ENCODE data around the gene ZDHHC14.

Gene ZDHHC14

DNA sequence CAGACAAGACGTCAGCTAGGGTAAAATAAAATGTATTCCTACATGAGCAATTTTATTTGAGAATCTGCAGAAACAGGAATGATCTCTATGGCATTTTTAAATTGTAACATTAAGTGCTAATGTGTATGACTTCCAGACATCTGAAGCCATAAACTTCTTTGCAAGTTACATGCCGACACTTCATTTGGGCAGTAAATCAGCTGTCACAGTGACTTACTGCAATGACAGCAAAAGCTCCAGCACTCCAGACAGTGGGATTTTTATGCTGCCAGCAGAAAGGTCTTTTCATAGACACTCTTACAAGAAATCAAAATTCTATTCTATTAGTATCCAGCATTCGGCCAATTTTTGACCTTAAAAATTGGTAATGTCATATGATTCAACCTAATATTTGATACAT lies 285.7 kb downstream of the ZDHHC14 start:
- no peak overlapping the region for H3K4me3 ChIP-seq (ENCODE audit: low read length)
- TF ChIP-seq, protein P1, sequence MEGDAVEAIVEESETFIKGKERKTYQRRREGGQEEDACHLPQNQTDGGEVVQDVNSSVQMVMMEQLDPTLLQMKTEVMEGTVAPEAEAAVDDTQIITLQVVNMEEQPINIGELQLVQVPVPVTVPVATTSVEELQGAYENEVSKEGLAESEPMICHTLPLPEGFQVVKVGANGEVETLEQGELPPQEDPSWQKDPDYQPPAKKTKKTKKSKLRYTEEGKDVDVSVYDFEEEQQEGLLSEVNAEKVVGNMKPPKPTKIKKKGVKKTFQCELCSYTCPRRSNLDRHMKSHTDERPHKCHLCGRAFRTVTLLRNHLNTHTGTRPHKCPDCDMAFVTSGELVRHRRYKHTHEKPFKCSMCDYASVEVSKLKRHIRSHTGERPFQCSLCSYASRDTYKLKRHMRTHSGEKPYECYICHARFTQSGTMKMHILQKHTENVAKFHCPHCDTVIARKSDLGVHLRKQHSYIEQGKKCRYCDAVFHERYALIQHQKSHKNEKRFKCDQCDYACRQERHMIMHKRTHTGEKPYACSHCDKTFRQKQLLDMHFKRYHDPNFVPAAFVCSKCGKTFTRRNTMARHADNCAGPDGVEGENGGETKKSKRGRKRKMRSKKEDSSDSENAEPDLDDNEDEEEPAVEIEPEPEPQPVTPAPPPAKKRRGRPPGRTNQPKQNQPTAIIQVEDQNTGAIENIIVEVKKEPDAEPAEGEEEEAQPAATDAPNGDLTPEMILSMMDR (conservative IDR thresholded peaks at IDR 0.05; ENCODE audit: low read depth, low read length): no peak
- no peak for DNase-seq (ENCODE audit: low read depth)

DNA sequence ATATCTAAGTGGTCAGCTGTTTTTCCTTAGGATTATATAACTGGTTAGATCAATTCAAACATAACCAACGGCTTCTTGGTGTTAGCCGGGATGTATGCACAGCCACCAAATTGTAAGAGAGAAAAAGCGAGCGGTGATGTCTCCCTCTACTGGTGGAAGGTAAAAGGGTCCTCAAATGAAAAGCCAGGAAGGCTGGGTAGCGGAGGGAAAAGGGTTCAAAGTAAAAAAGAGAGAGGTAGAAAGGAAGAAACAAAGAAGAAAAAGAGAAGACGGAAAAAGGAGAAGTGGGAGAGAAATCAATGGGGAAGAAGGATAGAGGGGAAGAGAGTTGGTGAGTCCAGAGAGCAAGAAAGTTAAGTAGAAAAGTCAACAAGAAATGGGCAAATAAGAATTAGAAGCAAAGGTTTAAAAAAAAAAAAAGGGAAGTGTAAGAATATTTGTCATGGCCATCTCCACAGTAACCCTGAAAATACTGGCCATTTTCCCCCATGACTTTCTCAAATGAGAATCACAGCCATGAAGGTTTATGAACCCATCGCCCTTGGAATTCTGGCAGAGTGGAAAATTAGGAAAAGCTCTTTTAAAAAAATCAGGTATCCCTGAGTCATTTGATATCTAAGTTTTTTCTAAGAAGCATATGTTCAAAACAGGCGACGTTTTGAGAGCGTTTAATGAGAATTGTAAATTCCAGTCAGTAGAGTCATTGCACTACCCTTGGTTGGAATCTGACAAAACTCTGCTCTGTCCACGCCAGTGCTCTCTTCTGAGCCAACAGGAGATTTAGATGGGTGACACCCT lies 286.4 kb downstream of the ZDHHC14 start:
- TF ChIP-seq, protein P1 (conservative IDR thresholded peaks at IDR 0.05; ENCODE audit: low read depth, low read length): peak; percentile 96
- H3K4me3 ChIP-seq (ENCODE audit: low read length): no peak overlapping the region
- DNase-seq (ENCODE audit: low read depth): no peak

DNA sequence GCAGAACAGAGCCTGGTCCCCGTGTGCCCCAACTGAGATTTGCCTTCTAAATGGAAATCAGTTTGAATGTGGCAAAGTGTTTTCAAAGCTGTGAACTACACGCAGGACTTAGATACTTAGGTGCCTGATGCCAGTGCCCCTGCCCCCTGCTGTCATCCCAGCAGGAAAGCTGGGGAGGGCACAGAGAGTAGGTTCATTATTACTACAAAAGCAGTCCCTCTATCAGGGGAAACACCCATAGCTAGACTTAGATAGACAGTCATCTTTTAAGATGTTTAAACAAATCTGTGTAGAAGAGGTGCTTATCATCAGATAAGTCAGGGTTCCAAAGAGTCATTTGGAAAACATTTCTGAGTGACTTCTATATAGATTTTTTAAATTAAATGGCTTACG lies 287.0 kb downstream of the ZDHHC14 start:
- DNase-seq (ENCODE audit: low read depth): no peak
- H3K4me3 ChIP-seq (ENCODE audit: low read length): no peak overlapping the region
- TF ChIP-seq, protein P1 (conservative IDR thresholded peaks at IDR 0.05; ENCODE audit: low read depth, low read length): no peak

DNA sequence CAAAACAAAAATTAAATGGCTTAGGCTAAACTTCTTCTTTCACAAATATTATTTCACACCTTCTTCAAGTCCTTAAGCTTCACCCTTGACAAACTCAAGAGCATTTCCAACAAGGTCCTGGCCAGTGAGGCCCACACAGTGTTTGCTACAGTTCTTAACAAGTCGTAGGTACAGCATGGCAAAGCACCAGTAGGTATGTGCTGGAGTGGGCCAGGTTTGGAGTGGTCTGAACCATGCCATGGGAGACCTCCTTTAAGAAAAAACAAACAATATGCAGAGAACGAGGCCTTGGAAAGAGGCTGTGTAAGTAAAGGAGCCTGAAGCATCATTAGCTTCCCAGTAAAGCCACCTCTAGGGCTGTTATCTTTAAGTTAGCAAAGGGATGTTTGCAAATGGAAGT lies 287.7 kb downstream of the ZDHHC14 start:
- H3K4me3 ChIP-seq (ENCODE audit: low read length): no peak overlapping the region
- TF ChIP-seq, protein P1 (conservative IDR thresholded peaks at IDR 0.05; ENCODE audit: low read depth, low read length): no peak
- no peak for DNase-seq (ENCODE audit: low read depth)

DNA sequence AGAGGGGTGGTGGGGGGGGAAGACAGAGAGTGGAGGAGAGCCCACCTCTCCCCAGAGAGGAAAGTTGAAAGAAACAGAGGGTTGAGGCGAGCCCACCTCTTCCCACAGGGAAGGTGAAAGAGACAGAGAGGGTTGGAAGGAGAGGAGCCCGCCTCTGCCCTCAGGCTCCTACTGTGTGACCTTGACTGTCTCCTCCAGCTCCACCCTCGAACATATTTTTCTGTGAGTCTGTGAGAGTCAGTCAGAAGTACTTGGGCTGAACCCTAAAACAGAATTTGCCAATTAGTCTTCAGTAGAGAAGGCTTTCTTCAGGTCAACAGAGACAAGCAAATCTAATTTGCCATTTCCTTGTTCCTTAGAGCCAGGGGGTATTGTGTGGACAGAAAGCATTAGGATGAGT lies 288.3 kb downstream of the ZDHHC14 start:
- TF ChIP-seq, protein P1 (conservative IDR thresholded peaks at IDR 0.05; ENCODE audit: low read depth, low read length): no peak
- DNase-seq (ENCODE audit: low read depth): no peak
- H3K4me3 ChIP-seq (ENCODE audit: low read length): no peak overlapping the region

DNA sequence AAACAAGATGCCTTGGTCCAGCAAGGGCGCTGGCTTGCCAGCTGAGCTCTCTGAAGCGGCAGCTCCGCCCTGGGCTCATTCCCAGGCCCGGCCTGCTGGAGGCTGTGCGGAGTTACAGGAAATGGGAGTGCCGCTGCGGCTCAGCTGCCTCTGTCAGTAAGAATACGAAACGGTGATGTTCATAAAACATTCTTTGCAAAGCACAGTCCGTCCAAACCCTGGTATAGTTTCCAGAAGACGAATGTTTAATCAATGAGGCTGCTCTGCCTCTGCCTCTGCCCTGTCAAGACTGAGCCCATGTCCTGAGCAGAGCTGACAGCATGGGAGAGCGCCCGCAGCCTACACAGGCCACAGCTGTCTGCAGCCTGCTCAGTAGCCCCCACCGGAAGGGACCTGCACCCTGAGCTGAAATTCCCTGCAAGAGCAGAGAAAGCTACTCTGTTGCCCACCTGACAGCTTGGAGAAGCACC lies 288.8 kb downstream of the ZDHHC14 start:
- TF ChIP-seq, protein P1 (conservative IDR thresholded peaks at IDR 0.05; ENCODE audit: low read depth, low read length): peak; percentile 25
- no peak overlapping the region for H3K4me3 ChIP-seq (ENCODE audit: low read length)
- no peak for DNase-seq (ENCODE audit: low read depth)

Data from retinal pigment epithelial cell (primary cell).